ENCODE results near the gene ZBTB7B. TPM values are rescaled to one million over a fixed set of nuclear protein-coding genes. Genes with fewer than 3 reads are reported as not detected.

Gene ZBTB7B
- total and polyA plus RNA-seq, 9 of the 15 experiments (the other 6 are each of a cell fraction or from before 2014, with no cell fraction given): 0.04 to 46.5 (median 15.2) TPM

DNA sequence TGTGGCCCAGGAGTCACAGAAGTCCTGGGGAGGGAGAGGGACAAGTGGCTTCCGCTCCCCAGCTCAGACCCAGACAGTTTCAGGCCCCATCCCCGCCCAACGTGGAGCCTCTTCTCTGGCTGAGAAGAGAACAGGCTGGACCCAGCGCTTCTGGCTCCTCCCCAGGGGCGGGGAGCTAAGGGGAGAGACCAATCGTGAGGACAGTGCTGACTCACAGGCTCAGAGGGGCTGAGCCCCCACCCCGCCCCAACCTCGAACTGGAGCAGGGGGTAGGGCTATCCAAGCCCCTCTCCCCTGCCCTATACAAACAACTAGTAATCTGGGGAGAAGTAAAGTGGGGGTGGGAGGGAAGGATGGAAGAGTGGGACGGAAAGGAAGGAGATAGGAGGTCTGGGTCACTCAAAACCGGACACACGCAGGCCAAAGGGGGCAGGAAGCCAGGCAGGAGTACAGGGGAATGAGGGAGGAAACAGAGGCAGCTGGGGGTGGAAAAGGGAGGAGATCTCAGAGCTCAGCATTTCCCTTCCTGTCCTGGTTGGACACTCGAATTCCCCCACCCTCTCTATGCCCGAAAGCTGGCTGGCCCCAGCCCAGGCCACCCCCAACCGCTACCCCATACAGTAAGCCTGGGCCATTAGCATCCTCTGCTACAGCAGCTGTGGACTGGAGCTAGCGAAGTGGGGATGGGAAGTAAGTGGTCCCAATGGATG, 31.8 kb upstream of the ZBTB7B start, which contains the start of gene SHC1 (continued):
- TF ChIP-seq, protein P1, sequence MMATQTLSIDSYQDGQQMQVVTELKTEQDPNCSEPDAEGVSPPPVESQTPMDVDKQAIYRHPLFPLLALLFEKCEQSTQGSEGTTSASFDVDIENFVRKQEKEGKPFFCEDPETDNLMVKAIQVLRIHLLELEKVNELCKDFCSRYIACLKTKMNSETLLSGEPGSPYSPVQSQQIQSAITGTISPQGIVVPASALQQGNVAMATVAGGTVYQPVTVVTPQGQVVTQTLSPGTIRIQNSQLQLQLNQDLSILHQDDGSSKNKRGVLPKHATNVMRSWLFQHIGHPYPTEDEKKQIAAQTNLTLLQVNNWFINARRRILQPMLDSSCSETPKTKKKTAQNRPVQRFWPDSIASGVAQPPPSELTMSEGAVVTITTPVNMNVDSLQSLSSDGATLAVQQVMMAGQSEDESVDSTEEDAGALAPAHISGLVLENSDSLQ (IDR thresholded peaks at IDR 0.05): peak; percentile 30; the same call in 1 of the 2 replicates
- TF ChIP-seq, protein P2, sequence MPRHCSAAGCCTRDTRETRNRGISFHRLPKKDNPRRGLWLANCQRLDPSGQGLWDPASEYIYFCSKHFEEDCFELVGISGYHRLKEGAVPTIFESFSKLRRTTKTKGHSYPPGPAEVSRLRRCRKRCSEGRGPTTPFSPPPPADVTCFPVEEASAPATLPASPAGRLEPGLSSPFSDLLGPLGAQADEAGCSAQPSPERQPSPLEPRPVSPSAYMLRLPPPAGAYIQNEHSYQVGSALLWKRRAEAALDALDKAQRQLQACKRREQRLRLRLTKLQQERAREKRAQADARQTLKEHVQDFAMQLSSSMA (CRISPR knock-in tag; IDR thresholded peaks at IDR 0.05): no peak
- TF ChIP-seq, protein P3, sequence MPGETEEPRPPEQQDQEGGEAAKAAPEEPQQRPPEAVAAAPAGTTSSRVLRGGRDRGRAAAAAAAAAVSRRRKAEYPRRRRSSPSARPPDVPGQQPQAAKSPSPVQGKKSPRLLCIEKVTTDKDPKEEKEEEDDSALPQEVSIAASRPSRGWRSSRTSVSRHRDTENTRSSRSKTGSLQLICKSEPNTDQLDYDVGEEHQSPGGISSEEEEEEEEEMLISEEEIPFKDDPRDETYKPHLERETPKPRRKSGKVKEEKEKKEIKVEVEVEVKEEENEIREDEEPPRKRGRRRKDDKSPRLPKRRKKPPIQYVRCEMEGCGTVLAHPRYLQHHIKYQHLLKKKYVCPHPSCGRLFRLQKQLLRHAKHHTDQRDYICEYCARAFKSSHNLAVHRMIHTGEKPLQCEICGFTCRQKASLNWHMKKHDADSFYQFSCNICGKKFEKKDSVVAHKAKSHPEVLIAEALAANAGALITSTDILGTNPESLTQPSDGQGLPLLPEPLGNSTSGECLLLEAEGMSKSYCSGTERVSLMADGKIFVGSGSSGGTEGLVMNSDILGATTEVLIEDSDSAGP (CRISPR knock-in tag; IDR thresholded peaks at IDR 0.05): no peak
- TF ChIP-seq, protein P4, sequence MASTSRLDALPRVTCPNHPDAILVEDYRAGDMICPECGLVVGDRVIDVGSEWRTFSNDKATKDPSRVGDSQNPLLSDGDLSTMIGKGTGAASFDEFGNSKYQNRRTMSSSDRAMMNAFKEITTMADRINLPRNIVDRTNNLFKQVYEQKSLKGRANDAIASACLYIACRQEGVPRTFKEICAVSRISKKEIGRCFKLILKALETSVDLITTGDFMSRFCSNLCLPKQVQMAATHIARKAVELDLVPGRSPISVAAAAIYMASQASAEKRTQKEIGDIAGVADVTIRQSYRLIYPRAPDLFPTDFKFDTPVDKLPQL (IDR thresholded peaks at IDR 0.05; ENCODE audit: extremely low read depth, insufficient read length): peak; percentile 31
- no peak for TF ChIP-seq TBL1XR1 (IDR thresholded peaks at IDR 0.05; ENCODE audit: low read length in 2 of 2)
- peak; percentile 71 for TF ChIP-seq POLR2AphosphoS5 (IDR thresholded peaks at IDR 0.05; ENCODE audit: control insufficient read depth, insufficient read depth, low read depth, low read length)
- TF ChIP-seq FOSL1 (tag; conservative IDR thresholded peaks at IDR 0.05): peak; percentile 73
- no peak for TF ChIP-seq ZNF583 (CRISPR knock-in tag; IDR thresholded peaks at IDR 0.05)
- TF ChIP-seq HIVEP1 (CRISPR knock-in tag; IDR thresholded peaks at IDR 0.05): no peak
- TF ChIP-seq TEAD4 (IDR thresholded peaks at IDR 0.05; ENCODE audit: low read length): no peak
- no peak for TF ChIP-seq TEAD4 (CRISPR knock-in tag; IDR thresholded peaks at IDR 0.05; ENCODE audit: borderline replicate concordance)
- TF ChIP-seq ZNF316 (IDR thresholded peaks at IDR 0.05): peak; percentile 83
- TF ChIP-seq SMAD4 (CRISPR knock-in tag; conservative IDR thresholded peaks at IDR 0.05): no peak
- peak; percentile 44 for TF ChIP-seq BRD9 (IDR thresholded peaks at IDR 0.05; ENCODE audit: low read depth, partially characterized antibody)
- peak; percentile 34; the same call in 1 of the 2 replicates for TF ChIP-seq PHF8 (IDR thresholded peaks at IDR 0.05; ENCODE audit: borderline replicate concordance, low read length)
- TF ChIP-seq GABPA (tag; conservative IDR thresholded peaks at IDR 0.05; ENCODE audit: low read depth): peak; percentile 61
- peak; percentile 70; the same call in 1 of the 2 replicates for TF ChIP-seq JUND (IDR thresholded peaks at IDR 0.05; ENCODE audit: borderline replicate concordance, low read depth, low read length)
- TF ChIP-seq JUND (tag; IDR thresholded peaks at IDR 0.05; ENCODE audit: borderline replicate concordance, low read depth, low read length): no peak; the same call in 2 of the 3 replicates
- peak; percentile 63; the same call in 1 of the 2 replicates for TF ChIP-seq MYC (IDR thresholded peaks at IDR 0.05; ENCODE audit: low read depth, low read length)
- TF ChIP-seq MYC (CRISPR knock-in tag; IDR thresholded peaks at IDR 0.05; ENCODE audit: borderline replicate concordance, low read depth): no peak
- TF ChIP-seq POLR2A (conservative IDR thresholded peaks at IDR 0.05): peak; percentile 79
- peak; percentile 91 for TF ChIP-seq C11orf30 (IDR thresholded peaks at IDR 0.05; ENCODE audit: low read depth)
- TF ChIP-seq, protein P5, sequence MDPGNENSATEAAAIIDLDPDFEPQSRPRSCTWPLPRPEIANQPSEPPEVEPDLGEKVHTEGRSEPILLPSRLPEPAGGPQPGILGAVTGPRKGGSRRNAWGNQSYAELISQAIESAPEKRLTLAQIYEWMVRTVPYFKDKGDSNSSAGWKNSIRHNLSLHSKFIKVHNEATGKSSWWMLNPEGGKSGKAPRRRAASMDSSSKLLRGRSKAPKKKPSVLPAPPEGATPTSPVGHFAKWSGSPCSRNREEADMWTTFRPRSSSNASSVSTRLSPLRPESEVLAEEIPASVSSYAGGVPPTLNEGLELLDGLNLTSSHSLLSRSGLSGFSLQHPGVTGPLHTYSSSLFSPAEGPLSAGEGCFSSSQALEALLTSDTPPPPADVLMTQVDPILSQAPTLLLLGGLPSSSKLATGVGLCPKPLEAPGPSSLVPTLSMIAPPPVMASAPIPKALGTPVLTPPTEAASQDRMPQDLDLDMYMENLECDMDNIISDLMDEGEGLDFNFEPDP (CRISPR knock-in tag; IDR thresholded peaks at IDR 0.05): no peak

Data from K562 (cell line).